ENCODE measurements around the gene MED10.

Gene MED10

GRCh38 chr5:6399980-6400910 lies 21.9 kb upstream of the MED10 start:
- DNase-seq (ENCODE audit: low read depth, low spot score): no peak

GRCh38 chr5:6398570-6399230 lies 20.4 kb upstream of the MED10 start:
- DNase-seq (ENCODE audit: low read depth, low spot score): no peak

- no peak for DNase-seq (ENCODE audit: low read depth, low spot score)
Measured at GRCh38 chr5:6397536-6398269, 19.4 kb upstream of the MED10 start.

GRCh38 chr5:6396836-6397535 lies 18.6 kb upstream of the MED10 start:
- DNase-seq (ENCODE audit: low read depth, low spot score): no peak

- DNase-seq (ENCODE audit: low read depth, low spot score): no peak
Measured at GRCh38 chr5:6396043-6396442, 17.7 kb upstream of the MED10 start.

GRCh38 chr5:6395621-6396020 lies 17.3 kb upstream of the MED10 start:
- no peak for DNase-seq (ENCODE audit: low read depth, low spot score)

GRCh38 chr5:6395102-6395445 lies 16.7 kb upstream of the MED10 start:
- DNase-seq (ENCODE audit: low read depth, low spot score): no peak

- no peak for DNase-seq (ENCODE audit: low read depth, low spot score)
Measured at GRCh38 chr5:6394429-6395101, 16.2 kb upstream of the MED10 start.

GRCh38 chr5:6393596-6394194 lies 15.3 kb upstream of the MED10 start:
- DNase-seq (ENCODE audit: low read depth, low spot score): no peak

- no peak for DNase-seq (ENCODE audit: low read depth, low spot score)
Measured at GRCh38 chr5:6392561-6392960, 14.2 kb upstream of the MED10 start.

- no peak for DNase-seq (ENCODE audit: low read depth, low spot score)
Measured at GRCh38 chr5:6391151-6391550, 12.8 kb upstream of the MED10 start.

- no peak for DNase-seq (ENCODE audit: low read depth, low spot score)
Measured at GRCh38 chr5:6389946-6390530, 11.7 kb upstream of the MED10 start.

GRCh38 chr5:6389397-6389796 lies 11.1 kb upstream of the MED10 start:
- DNase-seq (ENCODE audit: low read depth, low spot score): no peak

- DNase-seq (ENCODE audit: low read depth, low spot score): no peak
Measured at GRCh38 chr5:6387970-6388369, 9.6 kb upstream of the MED10 start.

- no peak for DNase-seq (ENCODE audit: low read depth, low spot score)
Measured at GRCh38 chr5:6386271-6386670, 7.9 kb upstream of the MED10 start.

- DNase-seq (ENCODE audit: low read depth, low spot score): no peak
Measured at GRCh38 chr5:6384856-6385255, 6.5 kb upstream of the MED10 start.

GRCh38 chr5:6383376-6383775 lies 5.0 kb upstream of the MED10 start:
- DNase-seq (ENCODE audit: low read depth, low spot score): no peak

- DNase-seq (ENCODE audit: low read depth, low spot score): no peak
Measured at GRCh38 chr5:6379246-6379645, 899 bp upstream of the MED10 start.

GRCh38 chr5:6378766-6379103 lies 388 bp upstream of the MED10 start:
- DNase-seq (ENCODE audit: low read depth, low spot score): no peak

GRCh38 chr5:6377582-6377904 lies 804 bp downstream of the MED10 start:
- no peak for DNase-seq (ENCODE audit: low read depth, low spot score)
